Measurements from ENCODE around the gene CBX8.

DNA sequence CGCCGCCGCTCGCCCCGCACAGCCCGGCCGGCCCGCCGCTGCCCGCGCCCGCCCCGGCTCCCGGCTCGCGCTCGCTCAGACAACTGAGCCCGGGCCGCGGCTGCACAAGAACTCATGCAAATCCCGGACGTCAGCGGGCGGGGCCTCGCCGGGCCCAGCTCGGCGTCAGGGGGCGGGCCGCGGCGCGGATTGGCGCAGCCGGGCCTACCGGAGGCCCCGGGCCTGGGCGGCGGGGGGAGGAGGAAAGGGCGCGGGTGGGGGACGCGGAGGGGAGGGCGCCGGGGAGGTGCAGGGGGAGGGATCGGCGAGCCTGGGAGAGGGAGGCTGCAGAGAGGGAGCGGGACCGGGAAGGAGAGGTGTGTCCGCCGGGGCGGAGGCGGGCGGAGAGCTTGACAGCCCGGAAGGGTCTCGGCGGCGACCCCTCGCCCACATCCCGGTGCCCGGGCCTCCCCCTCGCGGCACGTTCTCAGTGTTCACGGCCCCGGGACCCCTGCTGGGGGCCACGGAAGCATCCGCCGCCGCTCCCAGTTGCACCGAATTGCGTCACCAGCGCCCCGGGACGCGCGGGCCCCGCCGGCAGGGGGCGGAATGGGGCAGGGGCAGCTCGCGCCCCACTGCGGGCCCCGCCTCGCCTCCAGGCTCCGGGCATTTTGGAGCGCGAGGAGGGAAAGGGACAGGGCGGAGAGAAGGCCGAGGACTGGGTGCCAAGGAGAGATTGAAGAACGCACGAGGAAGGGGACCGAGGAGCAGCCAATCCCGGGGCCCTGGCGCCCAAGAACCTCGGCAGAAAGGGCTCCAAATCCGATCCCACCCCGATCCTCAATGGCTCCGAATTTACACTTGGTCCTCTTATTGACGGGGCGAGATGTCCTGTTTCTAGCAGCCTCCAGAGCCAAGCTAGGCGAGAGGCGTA is 42.7 kb upstream of the CBX8 start, which contains the start of gene CBX4:
- TF ChIP-seq, protein P1, sequence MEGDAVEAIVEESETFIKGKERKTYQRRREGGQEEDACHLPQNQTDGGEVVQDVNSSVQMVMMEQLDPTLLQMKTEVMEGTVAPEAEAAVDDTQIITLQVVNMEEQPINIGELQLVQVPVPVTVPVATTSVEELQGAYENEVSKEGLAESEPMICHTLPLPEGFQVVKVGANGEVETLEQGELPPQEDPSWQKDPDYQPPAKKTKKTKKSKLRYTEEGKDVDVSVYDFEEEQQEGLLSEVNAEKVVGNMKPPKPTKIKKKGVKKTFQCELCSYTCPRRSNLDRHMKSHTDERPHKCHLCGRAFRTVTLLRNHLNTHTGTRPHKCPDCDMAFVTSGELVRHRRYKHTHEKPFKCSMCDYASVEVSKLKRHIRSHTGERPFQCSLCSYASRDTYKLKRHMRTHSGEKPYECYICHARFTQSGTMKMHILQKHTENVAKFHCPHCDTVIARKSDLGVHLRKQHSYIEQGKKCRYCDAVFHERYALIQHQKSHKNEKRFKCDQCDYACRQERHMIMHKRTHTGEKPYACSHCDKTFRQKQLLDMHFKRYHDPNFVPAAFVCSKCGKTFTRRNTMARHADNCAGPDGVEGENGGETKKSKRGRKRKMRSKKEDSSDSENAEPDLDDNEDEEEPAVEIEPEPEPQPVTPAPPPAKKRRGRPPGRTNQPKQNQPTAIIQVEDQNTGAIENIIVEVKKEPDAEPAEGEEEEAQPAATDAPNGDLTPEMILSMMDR (IDR thresholded peaks at IDR 0.05): peak; percentile 68 to 81 (median 71)
- peak; percentile 66 to 80 (median 70) for TF ChIP-seq POLR2A (IDR thresholded peaks at IDR 0.05)

Measured in body of pancreas (tissue), 4 donors.